Tibial nerve (tissue), 4 donors: Measurements from ENCODE around the gene STMN3. TPM values are rescaled to one million over a fixed set of nuclear protein-coding genes. Genes with fewer than 3 reads are reported as not detected.
A peak's percentile ranks its signal among the peaks of the same experiment; 100 is the strongest.

Experiments
- DNase-seq, 2 donors: peaks; one replicate each; pipeline ENCODE4 v3.0.0-alpha.2; 2019; ENCODE audit warnings: low spot score in 2 of 2
- H3K27ac ChIP-seq, 4 donors: fragments of 200-600 bp; sonication (generic) in 3 of 4; one replicate each; pipeline ENCODE4 v1.5.1; 2017 to 2019; ENCODE audit warnings: mild to moderate bottlenecking in 1 of 4
- H3K27me3 ChIP-seq, 2 donors: fragments of 200-600 bp; sonication (generic) in 1 of 2; one replicate each; pipeline versions ENCODE4 v1.5.1 to v1.6.0; 2017 to 2019
- H3K36me3 ChIP-seq, 3 donors: fragments of 200-600 bp; sonication (generic); one replicate each; pipeline ENCODE4 v1.5.1; 2018 to 2019
- H3K4me1 ChIP-seq, 4 donors: fragments of 200-600 bp; sonication (generic) in 3 of 4; one replicate each; pipeline ENCODE4 v1.5.1; 2017 to 2019
- H3K4me3 ChIP-seq, 4 donors: fragments of 200-600 bp; sonication (generic) in 3 of 4; one replicate each; pipeline ENCODE4 v1.5.1; 2017 to 2019; ENCODE audit warnings: mild to moderate bottlenecking in 1 of 4, moderate library complexity in 1 of 4
- H3K9me3 ChIP-seq, 4 donors: fragments of 200-600 bp; sonication (generic) in 3 of 4; one replicate each; pipeline ENCODE4 v1.5.1; 2017 to 2019
- CTCF ChIP-seq, 5 experiments: fragments of 200-600 bp in 3 of 5; fragments of 450-650 bp in 2 of 5; sonication (generic) in 3 of 5; IDR thresholded peaks; one replicate each; pipeline ENCODE4 v1.5.1; 2016 to 2019; ENCODE audit warnings: antibody characterized with exemption in 5 of 5, mild to moderate bottlenecking in 3 of 5, moderate library complexity in 2 of 5
- EP300 ChIP-seq, 2 donors: sonication (generic); formaldehyde crosslinking; IDR thresholded peaks; one replicate each; pipeline ENCODE4 v1.6.1; 2017; ENCODE audit warnings: antibody characterized with exemption in 2 of 2, mild to moderate bottlenecking in 1 of 2
- POLR2A ChIP-seq, 2 donors: fragments of 450-650 bp; IDR thresholded peaks; one replicate each; pipeline ENCODE4 v1.6.1; 2017; ENCODE audit warnings: antibody characterized with exemption in 2 of 2, mild to moderate bottlenecking in 2 of 2, moderate library complexity in 2 of 2
- WGBS, 2 donors: methylation state at CpG; one replicate each; pipeline ENCODE4 v1.1.5; 2018; 5-methylcytosine and 5-hydroxymethylcytosine counted together
- total RNA-seq, 4 donors: library from RNA; depleted of rRNA; stranded (reverse); fragments of >200 nt; gene quantifications; one replicate each; pipeline ENCODE4 v1.1.0, GENCODE V29; 2016

Gene STMN3
- total RNA-seq, 4 donors from 2014 or later = 12.3 to 26.4 (median 15.5) TPM

- Histone ChIP-seq H3K4me3 (peak overlapping the region; percentile 56 to 75 (median 66)), H3K27ac (peak overlapping the region in 3 of 4 donors; percentile 82 to 91 (median 91)), H3K27me3 (no peaks in the 10 kb centered on the region), H3K4me1 (peaks cover 0 to 30% (median 16%) of the 10 kb centered on the region in 4 donors), H3K36me3 (peaks cover 0 to 39% (median 4%) of the 10 kb centered on the region in 3 donors), H3K9me3 (no peaks in the 10 kb centered on the region)
- TF ChIP-seq POLR2A (IDR thresholded peaks at IDR 0.05) (no peak), CTCF (IDR thresholded peaks at IDR 0.05) (no peak), EP300 (IDR thresholded peaks at IDR 0.05) (no peak)
- WGBS, 2 donors = 59 to 61% methylated on average over 11 to 13 of the region's 13 CpGs
- no peak for DNase-seq
Observed at GRCh38 chr20:63659370-63659769, 6.1 kb upstream of the STMN3 start.

DNA sequence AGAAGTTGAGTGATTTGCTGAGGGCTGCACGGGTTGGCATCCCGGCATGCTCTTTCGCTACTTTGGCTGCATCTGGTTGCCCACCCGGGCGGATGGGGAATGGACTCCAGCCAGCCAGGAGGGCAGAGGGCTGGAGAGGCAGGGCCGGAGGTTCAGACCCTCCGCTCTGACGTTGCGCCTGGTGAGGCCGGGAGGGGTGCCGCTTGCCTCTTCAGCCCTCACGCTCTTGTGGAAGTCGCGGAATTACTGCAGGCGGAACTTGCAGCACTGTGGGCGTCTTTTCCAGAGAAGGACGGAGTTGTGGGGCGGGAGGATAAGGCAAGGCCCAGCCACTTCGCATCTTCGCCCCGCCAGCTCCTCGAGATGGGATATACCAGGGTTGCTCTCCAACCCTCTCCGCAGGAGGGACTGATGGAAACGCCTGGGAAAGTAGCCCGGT, 5.5 kb upstream of the STMN3 start:
- DNase-seq = no peak
- peaks cover 0 to 36% (median 17%) of the 10 kb centered on the region in 4 donors for H3K4me1 ChIP-seq
- H3K27me3 ChIP-seq = no peaks in the 10 kb centered on the region
- WGBS, 2 donors = 0 to 2% methylated on average over 24 to 25 of the region's 25 CpGs
- H3K36me3 ChIP-seq = peaks cover 0 to 32% (median 4%) of the 10 kb centered on the region in 3 donors
- TF ChIP-seq POLR2A (IDR thresholded peaks at IDR 0.05) (no peak), CTCF (IDR thresholded peaks at IDR 0.05) (no peak), EP300 (IDR thresholded peaks at IDR 0.05) (no peak)
- H3K9me3 ChIP-seq = no peaks in the 10 kb centered on the region
- H3K27ac ChIP-seq = peak overlapping the region in 3 of 4 donors; percentile 82 to 91 (median 91)
- H3K4me3 ChIP-seq = peak overlapping the region; percentile 56 to 75 (median 66)

- peak within 1 kb of the TSS; percentile 56 to 75 (median 66) for H3K4me3 ChIP-seq
- H3K9me3 ChIP-seq = no peaks in the 10 kb centered on the region
- H3K27me3 ChIP-seq = no peaks in the 10 kb centered on the region
- DNase-seq = peak; percentile 80 to 82
- H3K4me1 ChIP-seq = peaks cover 0 to 40% (median 18%) of the 10 kb centered on the region in 4 donors
- H3K27ac ChIP-seq = peak within 1 kb of the TSS; percentile 67 to 91 (median 86)
- peaks cover 0 to 26% (median 4%) of the 10 kb centered on the region in 3 donors for H3K36me3 ChIP-seq
- TF ChIP-seq POLR2A (IDR thresholded peaks at IDR 0.05) (no peak), EP300 (IDR thresholded peaks at IDR 0.05) (peak; percentile 56 to 90), CTCF (IDR thresholded peaks at IDR 0.05) (peak in 1 of 5 experiments; percentile 64)
- 2 to 4% methylated on average over 52 to 54 of the region's 73 CpGs for WGBS, 2 donors
Observed at GRCh38 chr20:63657937-63658748, 4.9 kb upstream of the STMN3 start, which contains the start of gene RTEL1. Gene RTEL1 (plus strand): TSS chr20:63658312. CDS start chr20:63659403, 1,091 bp downstream.

DNA sequence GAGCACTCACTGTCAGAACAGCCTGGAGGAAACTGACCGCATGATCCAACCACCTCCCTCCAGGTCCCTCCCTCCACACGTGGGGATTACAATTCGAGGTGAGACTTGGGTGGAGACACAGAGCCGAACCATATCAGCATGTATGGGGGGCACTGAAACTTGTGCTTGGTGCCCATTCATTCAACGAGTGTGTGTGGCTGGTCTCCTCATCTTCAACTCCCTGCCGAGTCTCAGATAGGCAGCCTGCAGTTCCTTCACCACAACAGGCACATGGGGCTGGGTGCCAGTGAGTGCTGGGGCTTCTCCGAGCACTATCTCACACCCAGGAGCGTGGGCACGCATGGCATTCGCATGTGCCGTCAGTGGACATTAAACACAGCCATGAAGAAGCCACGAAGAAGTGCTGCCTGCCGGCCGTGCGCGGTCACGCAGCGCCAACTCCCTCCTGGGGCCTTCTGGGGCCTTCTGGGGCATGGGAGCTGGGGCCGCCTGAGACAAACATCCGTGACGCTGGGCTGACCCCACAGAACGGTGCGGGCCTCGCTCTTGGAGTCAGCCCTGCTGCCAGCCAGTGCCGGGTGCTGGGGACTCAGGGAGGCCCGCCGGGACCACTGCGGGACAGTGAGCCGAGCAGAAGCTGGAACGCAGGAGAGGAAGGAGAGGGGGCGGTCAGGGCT, 4.2 kb upstream of the STMN3 start:
- peak overlapping the region; percentile 67 to 91 (median 86) for H3K27ac ChIP-seq
- 42 to 56% methylated on average over 17 to 19 of the region's 31 CpGs for WGBS, 2 donors
- H3K9me3 ChIP-seq = no peaks in the 10 kb centered on the region
- H3K4me1 ChIP-seq = peaks cover 0 to 45% (median 22%) of the 10 kb centered on the region in 4 donors
- DNase-seq = no peak
- H3K36me3 ChIP-seq = peaks cover 0 to 19% (median under 1%) of the 10 kb centered on the region in 3 donors
- no peak for TF ChIP-seq CTCF (IDR thresholded peaks at IDR 0.05)
- no peak for TF ChIP-seq EP300 (IDR thresholded peaks at IDR 0.05)
- TF ChIP-seq POLR2A (IDR thresholded peaks at IDR 0.05) = no peak
- peak overlapping the region; percentile 56 to 75 (median 66) for H3K4me3 ChIP-seq
- no peaks in the 10 kb centered on the region for H3K27me3 ChIP-seq
